ENCODE measurements around the gene STKLD1. TPM values are rescaled to one million over a fixed set of nuclear protein-coding genes. Genes with fewer than 3 reads are reported as not detected.

Gene STKLD1
- total and polyA plus RNA-seq, 9 of the 15 experiments (the other 6 are each of a cell fraction or from before 2014, with no cell fraction given), result 0.10 to 0.65 (median 0.33) TPM; not detected in 2

- ATAC-seq (no peak), FAIRE-seq (no peak), DNase-seq (ENCODE audit: extremely low read depth in 1 of 4, low spot score in 3 of 4) (no peak)
- Histone ChIP-seq H3K4me3 (no peak overlapping the region), H3K9ac (ENCODE audit: insufficient read depth in 1 of 2, low read depth in 2 of 2, low read length in 2 of 2) (0 out of 4 replicates have a peak overlapping the region, but pooled peaks of 1 of the 2 experiments have one; percentile 20), H2AFZ (ENCODE audit: low read depth, low read length) (no peak overlapping the region), H3K4me1 (replicated peaks in 1 of 2; ENCODE audit: control insufficient read depth in 2 of 2, insufficient read depth in 2 of 2, low read length in 2 of 2) (peaks cover 6 to 42% of the 10 kb centered on the region in 2 experiments; a peak in 4 of 5 replicates), H3K4me2 (ENCODE audit: insufficient read depth, low read length) (no peak overlapping the region), H3K36me3 (ENCODE audit: control insufficient read depth, insufficient read depth, low read length) (peaks cover 56% of the 10 kb centered on the region), H3K27me3 (ENCODE audit: control insufficient read depth in 2 of 2, insufficient read depth in 2 of 2, low read length in 2 of 2) (no peaks in the 10 kb centered on the region; a peak in 1 of 5 replicates), H3K9me3 (replicated peaks; ENCODE audit: control insufficient read depth, insufficient read depth, low read depth, low read length) (0 out of 2 replicates have a peak, but pooled peaks cover 1% of the 10 kb centered on the region), H3K27ac (ENCODE audit: extremely low read depth, low read depth, low read length) (no peak overlapping the region), H3K9me1 (ENCODE audit: control insufficient read depth, insufficient read depth, low read length) (no peaks in the 10 kb centered on the region), H3K79me2 (ENCODE audit: control insufficient read depth, insufficient read depth, low read length) (peaks cover 39% of the 10 kb centered on the region), H4K20me1 (replicated peaks; ENCODE audit: control insufficient read depth, insufficient read depth, low read length) (peaks cover 4% of the 10 kb centered on the region; the same call in 1 of the 2 replicates)
- ChIA-PET POLR2A (interaction anchor here (0.7 kb wide), 3 partner anchors 15 to 146 kb away, joined by 3 read pairs; partner anchors contain the start of genes MED22 and RPL7A), CTCF (ENCODE audit: low intra/inter-chr PET ratio) (interaction anchor here (0.6 kb wide), 1 partner anchor 148 kb away, joined by 3 read pairs; no protein-coding TSS in a partner anchor)
- no TSS peak for BruUV-seq (replicated peaks)
- no peak for TF ChIP-seq SRSF1 (IDR thresholded peaks at IDR 0.05; ENCODE audit: low read depth, low read length)
- no peak for TF ChIP-seq KDM5B (IDR thresholded peaks at IDR 0.05; ENCODE audit: insufficient replicate concordance, low read depth, low read length)
- no peak for TF ChIP-seq GATAD2A (IDR thresholded peaks at IDR 0.05)
- TF ChIP-seq ZNF282 (CRISPR knock-in tag; IDR thresholded peaks at IDR 0.05), result no peak
- no peak for TF ChIP-seq GATAD2B (IDR thresholded peaks at IDR 0.05; ENCODE audit: borderline replicate concordance)
- TF ChIP-seq, protein P1, sequence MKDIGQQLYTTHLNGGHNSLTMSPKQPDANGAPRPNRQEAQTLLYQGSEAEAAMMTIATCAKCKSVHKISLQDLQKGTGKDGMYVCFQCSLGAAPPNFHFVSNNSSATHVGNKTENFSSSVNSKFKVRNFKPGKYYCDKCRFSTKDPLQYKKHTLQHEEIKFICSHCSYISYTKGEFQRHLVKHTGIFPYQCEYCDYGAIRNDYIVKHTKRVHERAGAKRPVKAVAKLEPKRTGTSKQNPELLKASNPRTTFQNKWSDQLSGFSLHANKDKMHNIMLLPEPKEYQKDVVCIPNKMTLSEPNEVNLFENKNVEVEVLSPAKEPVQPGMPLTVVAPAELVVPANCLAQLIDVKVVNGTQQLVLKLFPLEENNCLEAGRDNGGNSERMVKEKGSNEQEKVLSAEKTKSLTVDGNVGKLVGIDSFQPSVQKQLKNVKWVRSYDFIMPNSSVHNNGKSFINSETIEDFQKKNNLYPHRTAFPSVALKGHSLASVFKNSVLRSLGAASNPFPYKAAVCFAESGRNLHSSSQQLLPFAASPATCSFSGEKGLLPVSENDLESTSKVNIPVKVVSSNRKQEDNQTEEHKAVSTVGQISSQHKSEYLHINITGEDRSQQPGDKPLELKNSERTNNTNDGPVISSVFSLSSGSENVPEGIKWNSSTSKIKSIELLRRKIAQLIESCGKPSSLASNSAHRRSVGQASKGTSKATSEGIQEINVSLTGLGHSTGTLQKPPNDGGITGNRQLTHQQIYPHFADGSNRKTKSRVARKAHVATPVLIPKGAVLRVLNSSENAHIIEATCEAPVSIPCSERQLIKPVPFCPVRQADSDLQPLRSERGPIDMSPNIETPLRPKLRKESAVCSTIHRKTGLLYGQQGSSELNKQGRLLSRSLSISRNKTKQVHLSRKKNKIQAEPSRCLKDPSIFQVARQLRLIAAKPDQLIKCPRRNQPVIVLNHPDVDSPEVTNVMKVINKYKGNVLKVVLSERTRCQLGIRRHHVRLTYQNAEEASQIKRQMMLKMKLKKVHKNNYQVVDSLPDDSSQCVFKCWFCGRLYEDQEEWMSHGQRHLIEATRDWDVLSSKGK (CRISPR knock-in tag; IDR thresholded peaks at IDR 0.05), result no peak
- no peak for TF ChIP-seq RBM17 (IDR thresholded peaks at IDR 0.05; ENCODE audit: borderline replicate concordance, low read depth, low read length)
- intact Hi-C loops (cut with micrococcal nuclease), result no loop called here
- 98% methylated on average over 11 of the region's 11 CpGs for WGBS (ENCODE audit: insufficient coverage, low coverage, missing lambda C conversion rate)
- in situ Hi-C loops (cut with MboI), result loop anchor here (5.0 kb wide), 1 partner anchor 146 kb away; no protein-coding TSS in a partner anchor
Measured at GRCh38 chr9:133333011-133333410, 43.2 kb upstream of the STKLD1 start.

Data from K562 (cell line).